MM.1S (cell line): ENCODE measurements around the gene CAB39L.

ENCODE experiments used
- DNase-seq: peaks from one replicate; pipeline ENCODE4 v3.0.0-alpha.2; 2015
- H2AFZ ChIP-seq: fragments of 300-600 bp; sonication (generic); 2 replicates; pipeline ENCODE4 v1.6.0; 2016; ENCODE audit warnings: antibody characterized with exemption, low read length
- H3F3A ChIP-seq: fragments of 300-600 bp; sonication (generic); 2 replicates; pipeline ENCODE4 v1.6.1; 2016; ENCODE audit warnings: mild to moderate bottlenecking, antibody characterized with exemption, low read length, moderate library complexity, mixed read lengths; ENCODE audit not compliant: insufficient read depth
- H3K27ac ChIP-seq: fragments of 300-600 bp; sonication (generic); 2 replicates; pipeline ENCODE4 v1.5.1; 2016; ENCODE audit warnings: mild to moderate bottlenecking, low read length
- H3K27me3 ChIP-seq: fragments of 300-600 bp; sonication (generic); replicated peaks from 2 replicates; pipeline ENCODE4 v1.6.0; 2016; ENCODE audit warnings: low read length; ENCODE audit not compliant: insufficient read depth
- H3K36me3 ChIP-seq: fragments of 300-600 bp; sonication (generic); replicated peaks from 2 replicates; pipeline ENCODE4 v1.6.1; 2016; ENCODE audit warnings: mild to moderate bottlenecking, low read length, mixed read lengths; ENCODE audit not compliant: insufficient read depth
- H3K4me1 ChIP-seq: fragments of 300-600 bp; sonication (generic); 2 replicates; pipeline ENCODE4 v1.6.1; 2016; ENCODE audit warnings: low read length, mixed read lengths
- H3K4me2 ChIP-seq: fragments of 300-600 bp; sonication (generic); 2 replicates; pipeline ENCODE4 v1.6.0; 2016; ENCODE audit warnings: low read depth, low read length
- H3K4me3 ChIP-seq: fragments of 300-600 bp; sonication (generic); 2 replicates; pipeline ENCODE4 v1.5.1; 2016; ENCODE audit warnings: low read length, mixed read lengths
- H3K79me2 ChIP-seq: fragments of 300-600 bp; sonication (generic); 2 replicates; pipeline ENCODE4 v1.6.1; 2016; ENCODE audit warnings: mixed run types, low read length, mixed read lengths
- H3K9ac ChIP-seq: fragments of 300-600 bp; sonication (generic); 2 replicates; pipeline ENCODE4 v1.6.1; 2016; ENCODE audit warnings: low read length, mixed read lengths
- H3K9me2 ChIP-seq: fragments of 300-600 bp; sonication (generic); replicated peaks from 2 replicates; pipeline ENCODE4 v1.6.1; 2016; ENCODE audit warnings: mild to moderate bottlenecking, low read length, mixed read lengths; ENCODE audit not compliant: insufficient read depth
- H3K9me3 ChIP-seq: fragments of 300-600 bp; sonication (generic); replicated peaks from 2 replicates; pipeline ENCODE4 v1.6.1; 2016; ENCODE audit warnings: mild to moderate bottlenecking, low read length, mixed read lengths; ENCODE audit not compliant: insufficient read depth
- H4K20me1 ChIP-seq: fragments of 300-600 bp; sonication (generic); 2 replicates; pipeline ENCODE4 v1.6.1; 2016; ENCODE audit warnings: mild to moderate bottlenecking, low read length, moderate library complexity, mixed read lengths; ENCODE audit not compliant: insufficient read depth
- EZH2 ChIP-seq: fragments of 300-600 bp; sonication (generic); optimal IDR thresholded peaks from 2 replicates; pipeline ENCODE3; 2017; ENCODE audit warnings: low read depth, mild to moderate bottlenecking, antibody characterized with exemption, low read length, mixed read lengths
- EZH2phosphoT487 ChIP-seq: fragments of 300-600 bp; sonication (generic); IDR thresholded peaks from 2 replicates; pipeline ENCODE4 v1.6.1; 2018; ENCODE audit warnings: antibody characterized with exemption, low read length
- TF ChIP-seq, protein P1 (sequence below): fragments of 300-600 bp; sonication (generic); IDR thresholded peaks from 2 replicates; pipeline ENCODE4 v1.5.1; 2016; ENCODE audit warnings: antibody characterized with exemption, low read length, mixed read lengths

The CAB39L gene

GRCh38 chr13:49369866-49370265 is 74.0 kb downstream of the CAB39L start:
- no peaks in the 10 kb centered on the region for H4K20me1 ChIP-seq
- TF ChIP-seq EZH2phosphoT487 (no peak), EZH2 (no peak)
- no peaks in the 10 kb centered on the region for H3K27me3 ChIP-seq
- H3F3A ChIP-seq, result no peaks in the 10 kb centered on the region
- H3K9me3 ChIP-seq, result no peaks in the 10 kb centered on the region
- no peak overlapping the region for H3K9ac ChIP-seq
- no peak for DNase-seq
- H3K36me3 ChIP-seq, result no peaks in the 10 kb centered on the region
- no peak overlapping the region for H2AFZ ChIP-seq
- no peaks in the 10 kb centered on the region for H3K4me1 ChIP-seq
- H3K79me2 ChIP-seq, result no peaks in the 10 kb centered on the region
- no peaks in the 10 kb centered on the region for H3K9me2 ChIP-seq
- H3K27ac ChIP-seq, result no peak overlapping the region
- H3K4me3 ChIP-seq, result no peak overlapping the region
- H3K4me2 ChIP-seq, result no peak overlapping the region

GRCh38 chr13:49368688-49369087 is 75.2 kb downstream of the CAB39L start:
- no peaks in the 10 kb centered on the region for H3K4me1 ChIP-seq
- no peaks in the 10 kb centered on the region for H3K36me3 ChIP-seq
- no peak overlapping the region for H3K27ac ChIP-seq

DNA sequence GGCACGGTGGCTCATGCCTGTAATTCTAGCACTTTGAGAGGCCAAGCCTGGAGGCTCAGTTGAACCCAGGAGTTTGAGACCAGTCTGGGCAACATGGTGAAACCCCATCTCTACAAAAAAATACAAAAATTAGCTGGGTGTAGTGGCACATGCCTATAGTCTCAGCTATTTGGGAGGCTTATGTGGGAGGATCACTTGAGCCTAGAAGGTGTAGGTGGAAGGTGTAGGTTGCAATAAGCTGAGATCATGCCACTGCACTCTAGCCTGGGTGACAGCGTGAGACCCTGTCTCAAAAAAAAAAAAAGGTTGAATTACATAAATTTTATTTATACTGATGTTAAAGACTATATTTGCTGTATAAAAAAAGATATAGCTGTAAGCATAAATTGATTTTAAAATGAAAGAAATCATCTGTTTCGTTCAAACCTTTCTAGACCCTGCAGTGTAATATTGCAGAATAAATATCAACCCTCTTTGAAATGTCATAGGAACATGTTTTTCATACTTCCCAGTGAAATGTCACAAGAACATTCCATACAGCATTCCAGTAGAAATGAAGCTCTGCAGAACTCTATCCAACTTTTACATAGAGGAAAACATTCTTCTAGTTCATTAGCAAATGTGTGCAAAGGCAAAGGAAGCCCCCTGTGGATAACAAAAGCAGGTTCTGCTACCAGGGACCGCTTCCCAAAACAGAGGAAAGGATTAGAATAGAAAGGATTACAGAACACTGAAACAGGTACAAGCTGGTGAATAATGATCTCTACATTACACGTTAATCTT is 76.0 kb downstream of the CAB39L start:
- Histone ChIP-seq H3K27ac (no peak overlapping the region), H3K36me3 (no peaks in the 10 kb centered on the region), H3K79me2 (no peaks in the 10 kb centered on the region), H3K4me1 (no peaks in the 10 kb centered on the region), H4K20me1 (no peaks in the 10 kb centered on the region), H3F3A (no peaks in the 10 kb centered on the region), H3K4me2 (no peak overlapping the region), H2AFZ (no peak overlapping the region), H3K9ac (no peak overlapping the region), H3K9me2 (no peaks in the 10 kb centered on the region), H3K4me3 (no peak overlapping the region), H3K27me3 (no peaks in the 10 kb centered on the region), H3K9me3 (no peaks in the 10 kb centered on the region)
- no peak for DNase-seq
- TF ChIP-seq, protein P1, sequence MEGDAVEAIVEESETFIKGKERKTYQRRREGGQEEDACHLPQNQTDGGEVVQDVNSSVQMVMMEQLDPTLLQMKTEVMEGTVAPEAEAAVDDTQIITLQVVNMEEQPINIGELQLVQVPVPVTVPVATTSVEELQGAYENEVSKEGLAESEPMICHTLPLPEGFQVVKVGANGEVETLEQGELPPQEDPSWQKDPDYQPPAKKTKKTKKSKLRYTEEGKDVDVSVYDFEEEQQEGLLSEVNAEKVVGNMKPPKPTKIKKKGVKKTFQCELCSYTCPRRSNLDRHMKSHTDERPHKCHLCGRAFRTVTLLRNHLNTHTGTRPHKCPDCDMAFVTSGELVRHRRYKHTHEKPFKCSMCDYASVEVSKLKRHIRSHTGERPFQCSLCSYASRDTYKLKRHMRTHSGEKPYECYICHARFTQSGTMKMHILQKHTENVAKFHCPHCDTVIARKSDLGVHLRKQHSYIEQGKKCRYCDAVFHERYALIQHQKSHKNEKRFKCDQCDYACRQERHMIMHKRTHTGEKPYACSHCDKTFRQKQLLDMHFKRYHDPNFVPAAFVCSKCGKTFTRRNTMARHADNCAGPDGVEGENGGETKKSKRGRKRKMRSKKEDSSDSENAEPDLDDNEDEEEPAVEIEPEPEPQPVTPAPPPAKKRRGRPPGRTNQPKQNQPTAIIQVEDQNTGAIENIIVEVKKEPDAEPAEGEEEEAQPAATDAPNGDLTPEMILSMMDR, result no peak

More at GRCh38 chr13:49368688-49369087, 75.2 kb downstream of the CAB39L start:
- no peaks in the 10 kb centered on the region for H4K20me1 ChIP-seq
- no peak overlapping the region for H3K4me3 ChIP-seq
- H2AFZ ChIP-seq, result no peak overlapping the region
- no peak overlapping the region for H3K9ac ChIP-seq
- no peak for DNase-seq
- no peaks in the 10 kb centered on the region for H3F3A ChIP-seq
- no peak overlapping the region for H3K4me2 ChIP-seq
- H3K9me3 ChIP-seq, result no peaks in the 10 kb centered on the region
- TF ChIP-seq EZH2phosphoT487, result no peak
- TF ChIP-seq, protein P1, result no peak
- TF ChIP-seq EZH2, result no peak
- H3K79me2 ChIP-seq, result no peaks in the 10 kb centered on the region
- no peaks in the 10 kb centered on the region for H3K9me2 ChIP-seq
- no peaks in the 10 kb centered on the region for H3K27me3 ChIP-seq

DNA sequence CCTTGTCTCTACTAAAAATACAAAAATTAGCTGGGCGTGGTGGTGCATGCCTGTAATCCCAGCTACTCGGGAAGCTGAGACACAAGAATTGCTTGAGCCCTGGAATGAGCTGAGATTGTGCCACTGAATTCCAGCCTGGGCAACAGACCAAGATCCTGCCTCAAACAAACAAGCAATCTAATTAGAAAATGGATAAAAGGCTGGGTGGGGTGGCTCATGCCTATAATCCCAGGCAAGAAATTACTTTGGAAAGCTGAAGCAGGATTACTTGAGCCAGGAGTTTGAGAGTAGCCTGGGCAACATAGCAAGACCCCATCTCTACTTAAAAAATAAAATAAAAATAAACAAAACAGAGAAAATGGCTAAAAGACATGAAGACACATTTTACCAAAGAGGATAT is 77.0 kb downstream of the CAB39L start:
- Histone ChIP-seq H3K9me3 (no peaks in the 10 kb centered on the region), H3K4me3 (no peak overlapping the region), H3K4me2 (no peak overlapping the region), H3K27me3 (no peaks in the 10 kb centered on the region), H4K20me1 (no peaks in the 10 kb centered on the region), H3K36me3 (no peaks in the 10 kb centered on the region), H3K9me2 (no peaks in the 10 kb centered on the region), H2AFZ (no peak overlapping the region), H3K27ac (no peak overlapping the region), H3K4me1 (no peaks in the 10 kb centered on the region), H3F3A (no peaks in the 10 kb centered on the region), H3K79me2 (no peaks in the 10 kb centered on the region), H3K9ac (no peak overlapping the region)
- DNase-seq, result no peak
- TF ChIP-seq EZH2phosphoT487 (no peak), EZH2 (no peak)
- TF ChIP-seq, protein P1, result no peak
